PC-3 (cell line): ENCODE results near the gene OOEP. TPM values are rescaled to one million over a fixed set of nuclear protein-coding genes. Genes with fewer than 3 reads are reported as not detected.

Experiments
- ATAC-seq: fragments of 200-7000 bp; cut with Tn5 transposase; 2 replicates; pipeline ENCODE4 v1.9.1; 2020; ENCODE audit warnings: mild to moderate bottlenecking, moderate library complexity
- BruUV-seq: library from RNA; stranded (reverse); fragments of 400-500 nt; replicated peaks from 2 replicates; lab custom pipeline; 2021; lab: Mats Ljungman, UMichigan
- CTCF ChIA-PET: fragments of 300-600 bp; sonication (Branson Sonifier 250); formaldehyde crosslinking; loops from one replicate; lab custom pipeline; 2022; ENCODE audit warnings: antibody characterized with exemption; lab: Charles Lee
- POLR2A ChIA-PET: fragments of 300-600 bp; sonication (Branson Sonifier 250); formaldehyde crosslinking; loops from one replicate; lab custom pipeline; 2022; ENCODE audit warnings: antibody characterized with exemption; ENCODE audit not compliant: unreplicated experiment; lab: Charles Lee
- DNase-seq: peaks from one replicate; pipeline ENCODE4 v3.0.0-alpha.2; 2015
- H2AFZ ChIP-seq: fragments of 300-600 bp; sonication (generic); 2 replicates; pipeline ENCODE4 v1.6.0; 2016; ENCODE audit warnings: antibody characterized with exemption, low read length
- H3F3A ChIP-seq: fragments of 300-600 bp; sonication (generic); one replicate; pipeline ENCODE4 v1.6.0; 2017; ENCODE audit warnings: antibody characterized with exemption, low read length, control low read depth, mild to moderate bottlenecking; ENCODE audit not compliant: unreplicated experiment
- H3K27ac ChIP-seq: fragments of 300-600 bp; sonication (generic); 2 replicates; pipeline ENCODE4 v1.5.1; 2016; ENCODE audit warnings: mild to moderate bottlenecking, low read length
- H3K27me3 ChIP-seq: fragments of 300-600 bp; sonication (generic); 2 replicates; pipeline ENCODE4 v1.6.1; 2016; ENCODE audit warnings: low read length, mixed read lengths
- H3K36me3 ChIP-seq: fragments of 300-600 bp; sonication (generic); 2 replicates; pipeline ENCODE4 v1.6.1; 2016; ENCODE audit warnings: low read depth, mixed run types, low read length, mixed read lengths
- H3K4me1 ChIP-seq: fragments of 300-600 bp; sonication (generic); 2 replicates; pipeline ENCODE4 v1.5.1; 2016; ENCODE audit warnings: low read length; ENCODE audit not compliant: insufficient read depth
- H3K4me2 ChIP-seq: fragments of 300-600 bp; sonication (generic); 2 replicates; pipeline ENCODE4 v1.6.0; 2016; ENCODE audit warnings: low read length
- H3K4me3 ChIP-seq: fragments of 300-600 bp; sonication (generic); 2 replicates; pipeline ENCODE4 v1.5.1; 2016; ENCODE audit warnings: mild to moderate bottlenecking, low read length, mixed read lengths
- H3K79me2 ChIP-seq: fragments of 300-600 bp; sonication (generic); 2 replicates; pipeline ENCODE4 v1.6.1; 2017; ENCODE audit warnings: low read length, mixed read lengths
- H3K9ac ChIP-seq: fragments of 300-600 bp; sonication (generic); 2 replicates; pipeline ENCODE4 v1.6.0; 2016; ENCODE audit warnings: mild to moderate bottlenecking, low read length
- H3K9me2 ChIP-seq: fragments of 300-600 bp; sonication (generic); replicated peaks from 2 replicates; pipeline ENCODE4 v1.6.1; 2016; ENCODE audit warnings: mixed run types, low read length, mixed read lengths
- H3K9me3 ChIP-seq: fragments of 300-600 bp; sonication (generic); 2 replicates; pipeline ENCODE4 v1.6.1; 2016; ENCODE audit warnings: low read length, mixed read lengths
- H4K20me1 ChIP-seq: fragments of 300-600 bp; sonication (generic); 2 replicates; pipeline ENCODE4 v1.6.1; 2016; ENCODE audit warnings: low read length, mixed read lengths
- CTCF ChIP-seq: fragments of 300-600 bp; sonication (generic); conservative IDR thresholded peaks from 2 replicates; pipeline ENCODE4 v1.5.1; 2017; ENCODE audit warnings: antibody characterized with exemption, low read depth, mild to moderate bottlenecking, low read length
- EZH2 ChIP-seq: fragments of 300-600 bp; sonication (generic); IDR thresholded peaks from one replicate; pipeline ENCODE4 v1.6.1; 2017; ENCODE audit warnings: antibody characterized with exemption, mild to moderate bottlenecking, low read length; ENCODE audit not compliant: unreplicated experiment
- EZH2phosphoT487 ChIP-seq: fragments of 300-600 bp; sonication (generic); IDR thresholded peaks from 2 replicates; pipeline ENCODE4 v1.6.1; 2018; ENCODE audit warnings: mild to moderate bottlenecking, antibody characterized with exemption, low read length, borderline replicate concordance
- intact Hi-C: fragments of 100-400 bp; cut with micrococcal nuclease; formaldehyde crosslinking; loops from 2 replicates; pipeline ENCODE4 v1.9.0; 2023
- total RNA-seq: library from RNA; depleted of rRNA; stranded (reverse); fragments of >200 nt; gene quantifications from 2 replicates; pipeline ENCODE4 v1.2.3, GENCODE V29; 2014

Gene OOEP
- total RNA-seq, 1 experiment from 2014 or later: not detected

- H3K9me2 ChIP-seq: no peaks in the 10 kb centered on the region
- POLR2A ChIA-PET: no interaction called here
- TF ChIP-seq EZH2phosphoT487 (no peak), EZH2 (no peak), CTCF (no peak)
- intact Hi-C loops: no loop called here
- H3K9me3 ChIP-seq: no peaks in the 10 kb centered on the region
- no peak for ATAC-seq
- no peak overlapping the region for H3K27ac ChIP-seq
- H3K27me3 ChIP-seq: no peaks in the 10 kb centered on the region
- CTCF ChIA-PET: interaction anchor here (0.6 kb wide), 1 partner anchor 12 kb away, joined by 3 read pairs; no protein-coding TSS in a partner anchor
- H3K4me1 ChIP-seq: no peaks in the 10 kb centered on the region
- H3K9ac ChIP-seq: no peak overlapping the region
- H3F3A ChIP-seq: no peaks in the 10 kb centered on the region
- H3K4me2 ChIP-seq: no peak overlapping the region
- BruUV-seq: no TSS peak
- no peaks in the 10 kb centered on the region for H3K79me2 ChIP-seq
- no peaks in the 10 kb centered on the region for H3K36me3 ChIP-seq
- no peak overlapping the region for H2AFZ ChIP-seq
- H3K4me3 ChIP-seq: no peak overlapping the region
- H4K20me1 ChIP-seq: no peaks in the 10 kb centered on the region
- no peak for DNase-seq
Observed at GRCh38 chr6:73377225-73377624, 7.5 kb upstream of the OOEP start.

GRCh38 chr6:73375216-73375615 is 5.5 kb upstream of the OOEP start:
- POLR2A ChIA-PET: no interaction called here
- no peak for DNase-seq
- intact Hi-C loops: no loop called here

More at GRCh38 chr6:73375216-73375615, 5.5 kb upstream of the OOEP start:
- Histone ChIP-seq H3F3A (no peaks in the 10 kb centered on the region), H4K20me1 (no peaks in the 10 kb centered on the region), H3K9me2 (no peaks in the 10 kb centered on the region), H3K9me3 (no peaks in the 10 kb centered on the region), H3K27ac (no peak overlapping the region), H3K4me3 (no peak overlapping the region), H3K79me2 (no peaks in the 10 kb centered on the region), H2AFZ (no peak overlapping the region), H3K4me2 (no peak overlapping the region), H3K9ac (no peak overlapping the region), H3K4me1 (no peaks in the 10 kb centered on the region), H3K36me3 (no peaks in the 10 kb centered on the region), H3K27me3 (no peaks in the 10 kb centered on the region)
- TF ChIP-seq CTCF (no peak), EZH2 (no peak), EZH2phosphoT487 (no peak)
- CTCF ChIA-PET: no interaction called here
- no peak for ATAC-seq
- BruUV-seq: no TSS peak
